SK-N-SH treated with all-trans-retinoic acid at 6 μM for 48 hours (cell line): ENCODE results near the gene TMEM128.

Source experiments
- CSDC2 ChIP-seq: fragments of 250-450 bp; sonication (Bioruptor Pico); IDR thresholded peaks from 2 replicates; pipeline ENCODE4 v1.5.0; 2020; ENCODE audit warnings: mild to moderate bottlenecking, moderate library complexity
- CSRNP3 ChIP-seq: fragments of 250-450 bp; sonication (Bioruptor Pico); IDR thresholded peaks from 2 replicates; pipeline ENCODE4 v1.5.1; 2021; ENCODE audit warnings: mild to moderate bottlenecking, moderate library complexity
- GLIS3 ChIP-seq: fragments of 250-450 bp; sonication (Bioruptor Pico); IDR thresholded peaks from 2 replicates; pipeline ENCODE4 v1.5.0; 2020; ENCODE audit warnings: mild to moderate bottlenecking, moderate library complexity
- ISL1 ChIP-seq: fragments of 250-450 bp; sonication (Bioruptor Pico); IDR thresholded peaks from 2 replicates; pipeline ENCODE4 v2.1.2; 2022; ENCODE audit warnings: mild to moderate bottlenecking, moderate library complexity
- PATZ1 ChIP-seq: fragments of 250-450 bp; sonication (Bioruptor Pico); IDR thresholded peaks from 2 replicates; pipeline ENCODE4 v1.8.0; 2020; ENCODE audit warnings: mild to moderate bottlenecking, moderate library complexity, borderline replicate concordance
- SNAI2 ChIP-seq: fragments of 250-450 bp; sonication (Bioruptor Pico); IDR thresholded peaks from 2 replicates; pipeline ENCODE4 v1.5.0; 2020; ENCODE audit warnings: mild to moderate bottlenecking, moderate library complexity
- TCF4 ChIP-seq: fragments of 250-450 bp; sonication (Bioruptor Pico); IDR thresholded peaks from 2 replicates; pipeline ENCODE4 v1.8.0; 2021; ENCODE audit warnings: mild to moderate bottlenecking, moderate library complexity, borderline replicate concordance
- TOX ChIP-seq: fragments of 250-450 bp; sonication (Bioruptor Pico); IDR thresholded peaks from 2 replicates; pipeline ENCODE4 v1.8.0; 2021; ENCODE audit warnings: mild to moderate bottlenecking, moderate library complexity, borderline replicate concordance
- ZFP3 ChIP-seq: fragments of 250-450 bp; sonication (Bioruptor Pico); IDR thresholded peaks from 2 replicates; pipeline ENCODE4 v1.5.0; 2020; ENCODE audit warnings: mild to moderate bottlenecking, moderate library complexity
- ZFP30 ChIP-seq: fragments of 450-650 bp; formaldehyde crosslinking; IDR thresholded peaks from 2 replicates; pipeline ENCODE4 v1.5.0; 2022; ENCODE audit warnings: mild to moderate bottlenecking, moderate library complexity
- ZNF565 ChIP-seq: fragments of 450-650 bp; formaldehyde crosslinking; conservative IDR thresholded peaks from 2 replicates; pipeline ENCODE4 v1.5.0; 2020; ENCODE audit warnings: low read depth, mild to moderate bottlenecking, moderate library complexity
- TF ChIP-seq, protein P1 (sequence below): fragments of 250-450 bp; sonication (Bioruptor Pico); IDR thresholded peaks from 2 replicates; pipeline ENCODE4 v1.5.1; 2020; ENCODE audit warnings: low read depth, mild to moderate bottlenecking, moderate library complexity

DNA sequence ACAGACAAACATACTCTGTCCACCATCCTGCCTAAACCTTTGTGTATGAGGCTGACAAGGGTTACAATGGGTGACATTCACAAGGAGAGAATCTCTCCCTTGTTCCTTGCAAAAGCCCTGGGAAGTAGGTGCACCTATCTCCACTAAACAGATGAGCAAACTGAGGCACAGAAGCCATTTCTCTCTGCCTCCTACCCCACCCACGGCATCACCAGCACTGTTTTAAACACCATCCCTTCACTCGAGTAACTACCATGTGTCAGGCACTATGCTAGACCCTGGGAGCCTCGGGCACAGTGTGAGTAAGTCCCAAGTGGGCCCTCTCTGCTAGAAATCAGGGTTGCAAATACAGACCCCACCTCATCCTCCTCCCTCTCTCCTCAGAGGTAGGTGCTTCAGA lies 41.0 kb upstream of the TMEM128 start:
- TF ChIP-seq TOX (no peak), ZNF565 (no peak), ZFP3 (no peak), CSRNP3 (CRISPR knock-in tag) (no peak), SNAI2 (CRISPR knock-in tag) (no peak), ZFP30 (CRISPR knock-in tag) (no peak), TCF4 (CRISPR knock-in tag) (no peak), CSDC2 (CRISPR knock-in tag) (no peak), GLIS3 (CRISPR knock-in tag) (no peak), PATZ1 (CRISPR knock-in tag) (no peak), ISL1 (CRISPR knock-in tag) (no peak)
- TF ChIP-seq, protein P1, sequence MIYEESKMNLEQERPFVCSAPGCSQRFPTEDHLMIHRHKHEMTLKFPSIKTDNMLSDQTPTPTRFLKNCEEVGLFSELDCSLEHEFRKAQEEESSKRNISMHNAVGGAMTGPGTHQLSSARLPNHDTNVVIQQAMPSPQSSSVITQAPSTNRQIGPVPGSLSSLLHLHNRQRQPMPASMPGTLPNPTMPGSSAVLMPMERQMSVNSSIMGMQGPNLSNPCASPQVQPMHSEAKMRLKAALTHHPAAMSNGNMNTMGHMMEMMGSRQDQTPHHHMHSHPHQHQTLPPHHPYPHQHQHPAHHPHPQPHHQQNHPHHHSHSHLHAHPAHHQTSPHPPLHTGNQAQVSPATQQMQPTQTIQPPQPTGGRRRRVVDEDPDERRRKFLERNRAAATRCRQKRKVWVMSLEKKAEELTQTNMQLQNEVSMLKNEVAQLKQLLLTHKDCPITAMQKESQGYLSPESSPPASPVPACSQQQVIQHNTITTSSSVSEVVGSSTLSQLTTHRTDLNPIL (CRISPR knock-in tag): no peak
